GM12873 (cell line): ENCODE results near the gene ARL9.

ENCODE experiments used
- TF ChIP-seq, protein P1 (sequence below): IDR thresholded peaks from 2 replicates; pipeline ENCODE4 v1.5.1; 2012; ENCODE audit warnings: low read depth, mild to moderate bottlenecking, moderate library complexity, low read length, control low read depth; ENCODE audit not compliant: insufficient read depth; ENCODE audit errors: missing control alignments

ARL9 gene

DNA sequence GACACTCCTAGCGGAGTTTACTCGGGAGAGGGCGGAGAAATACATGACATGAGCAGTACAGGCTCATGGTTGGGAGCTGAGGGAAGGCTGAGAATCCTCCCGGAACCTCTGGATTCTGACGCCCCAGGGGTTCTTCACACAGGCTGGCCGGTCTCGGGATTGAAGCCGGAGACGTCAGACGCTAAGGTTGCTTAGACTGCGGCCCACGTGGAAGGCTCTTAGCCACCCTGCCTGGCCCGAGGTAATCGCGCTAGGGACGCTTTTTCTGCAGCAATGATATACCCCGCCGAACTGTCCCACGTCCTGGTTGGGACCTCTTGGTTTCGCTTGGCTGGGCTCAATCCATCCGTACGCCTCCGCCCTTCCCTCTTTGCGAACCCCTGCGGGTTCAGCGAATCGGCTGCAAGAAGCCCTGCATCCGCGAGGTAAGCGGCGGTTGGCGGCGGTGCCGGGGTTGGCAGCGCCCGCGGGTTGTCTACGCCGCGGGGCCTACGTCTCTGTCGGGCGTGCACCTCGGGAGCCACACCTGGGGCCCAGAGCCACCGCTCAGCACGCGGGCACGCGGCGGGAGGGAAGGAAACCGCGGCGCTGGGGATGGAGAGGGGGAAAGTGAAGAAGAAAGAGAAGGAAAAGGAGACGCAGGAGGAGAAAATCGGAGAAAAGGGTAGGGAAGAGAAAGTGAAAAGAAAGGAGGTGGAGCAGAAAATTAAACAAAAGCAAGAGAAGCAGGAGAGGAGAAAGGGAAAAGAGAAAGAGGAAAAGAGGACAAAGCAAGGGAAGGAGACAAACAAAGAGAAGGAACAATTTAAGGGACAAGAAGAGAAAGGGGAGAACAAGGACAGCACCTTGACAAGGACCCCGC is at the start of gene ARL9:
TSS of gene ARL9 (plus strand) at position 523 of the 862 bp plus-strand sequence. CDS start at position 595, 72 bp downstream.
- TF ChIP-seq, protein P1, sequence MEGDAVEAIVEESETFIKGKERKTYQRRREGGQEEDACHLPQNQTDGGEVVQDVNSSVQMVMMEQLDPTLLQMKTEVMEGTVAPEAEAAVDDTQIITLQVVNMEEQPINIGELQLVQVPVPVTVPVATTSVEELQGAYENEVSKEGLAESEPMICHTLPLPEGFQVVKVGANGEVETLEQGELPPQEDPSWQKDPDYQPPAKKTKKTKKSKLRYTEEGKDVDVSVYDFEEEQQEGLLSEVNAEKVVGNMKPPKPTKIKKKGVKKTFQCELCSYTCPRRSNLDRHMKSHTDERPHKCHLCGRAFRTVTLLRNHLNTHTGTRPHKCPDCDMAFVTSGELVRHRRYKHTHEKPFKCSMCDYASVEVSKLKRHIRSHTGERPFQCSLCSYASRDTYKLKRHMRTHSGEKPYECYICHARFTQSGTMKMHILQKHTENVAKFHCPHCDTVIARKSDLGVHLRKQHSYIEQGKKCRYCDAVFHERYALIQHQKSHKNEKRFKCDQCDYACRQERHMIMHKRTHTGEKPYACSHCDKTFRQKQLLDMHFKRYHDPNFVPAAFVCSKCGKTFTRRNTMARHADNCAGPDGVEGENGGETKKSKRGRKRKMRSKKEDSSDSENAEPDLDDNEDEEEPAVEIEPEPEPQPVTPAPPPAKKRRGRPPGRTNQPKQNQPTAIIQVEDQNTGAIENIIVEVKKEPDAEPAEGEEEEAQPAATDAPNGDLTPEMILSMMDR, result no peak

DNA sequence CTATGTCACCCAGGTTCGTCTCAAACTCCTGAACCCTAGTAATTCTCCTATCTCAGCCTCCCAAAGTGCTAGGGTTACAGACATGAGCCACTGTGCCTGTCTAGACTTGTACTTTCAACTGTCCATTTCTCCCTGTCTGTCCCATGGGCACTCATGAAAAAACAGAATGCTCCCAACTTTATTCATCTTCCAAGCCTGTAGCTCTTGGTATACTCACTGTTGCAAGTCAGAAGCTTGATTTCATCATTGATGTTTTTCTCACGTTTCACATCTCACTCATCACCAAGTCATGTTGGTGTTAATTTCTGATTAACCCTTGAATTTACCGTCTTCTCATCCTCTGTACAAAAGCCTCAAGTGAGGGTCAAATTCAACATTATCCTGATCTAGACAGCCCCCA is 45.5 kb upstream of the ARL9 start:
- TF ChIP-seq, protein P1, result no peak

GRCh38 chr4:56462157-56462556 is 43.4 kb upstream of the ARL9 start:
- TF ChIP-seq, protein P1, result no peak

- TF ChIP-seq, protein P1, result no peak
Observed at GRCh38 chr4:56463711-56464110, 41.9 kb upstream of the ARL9 start.

DNA sequence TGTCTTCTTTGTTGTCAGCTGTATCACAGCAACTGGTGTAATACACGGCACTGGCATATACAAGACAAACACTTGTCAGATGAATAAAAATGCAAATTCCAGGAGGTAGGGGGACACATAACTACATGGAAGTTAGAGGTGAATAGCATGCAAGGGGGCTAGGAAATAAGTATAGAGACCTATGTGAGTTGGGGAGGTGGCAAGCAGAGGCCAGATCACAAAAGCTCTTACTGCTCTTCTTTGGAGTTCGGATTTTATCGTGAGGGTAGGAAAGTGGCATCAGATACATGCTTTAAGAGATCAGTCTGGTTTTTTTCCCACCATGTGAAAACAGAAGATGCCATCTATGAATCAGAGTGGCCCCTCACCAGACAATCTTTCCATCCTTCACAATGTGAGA is 41.0 kb upstream of the ARL9 start:
- TF ChIP-seq, protein P1, result no peak

DNA sequence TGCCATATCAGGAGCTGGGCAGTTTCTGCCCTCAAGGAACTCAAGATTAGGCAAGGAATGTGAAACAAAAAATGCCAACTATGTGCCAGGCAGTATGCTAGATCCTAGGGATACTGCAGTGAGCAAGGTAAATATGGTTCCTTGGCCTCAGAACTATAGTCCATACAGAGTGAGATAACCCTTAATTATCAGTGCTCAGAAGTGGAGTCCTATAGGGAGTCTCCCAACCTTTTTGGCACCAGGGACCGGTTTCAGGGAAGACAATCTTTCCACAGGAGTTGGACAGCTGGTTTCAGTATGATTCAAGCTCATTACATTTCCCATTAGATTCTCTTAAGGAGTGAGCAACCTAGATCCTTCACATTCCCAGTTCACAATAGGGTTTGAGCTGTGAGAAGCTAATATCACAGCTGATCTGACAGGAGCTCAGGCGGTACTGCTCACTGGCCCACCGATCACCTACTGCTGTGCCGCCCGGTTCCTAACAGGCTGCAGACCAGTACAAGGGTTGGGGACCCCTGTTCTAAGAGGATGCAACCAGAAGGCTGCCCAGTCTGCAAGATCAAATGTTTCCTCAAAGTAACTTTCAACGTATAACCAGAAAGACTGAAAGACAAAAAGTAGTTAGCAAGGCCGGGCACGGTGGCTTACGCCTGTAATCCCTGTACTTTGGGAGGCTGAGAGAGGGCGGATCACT is 39.8 kb upstream of the ARL9 start:
- TF ChIP-seq, protein P1, result no peak

DNA sequence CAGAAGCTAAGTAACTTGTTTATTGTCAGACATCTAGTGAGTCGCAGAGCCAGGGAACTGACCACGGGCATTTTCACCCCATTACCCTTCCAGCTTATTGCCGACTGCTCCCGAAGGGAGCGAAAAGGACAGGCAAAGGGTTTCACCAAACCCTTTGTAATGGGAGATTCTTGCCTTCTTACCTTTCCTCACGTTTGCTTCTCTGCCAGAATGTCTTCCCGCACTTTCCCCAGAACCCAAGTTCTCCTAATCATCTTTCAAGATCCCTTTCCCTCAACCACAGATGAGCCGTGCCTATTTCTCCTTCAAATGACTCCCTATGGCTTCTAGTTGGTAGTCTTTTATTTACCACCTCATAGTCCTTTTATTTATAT is 38.7 kb upstream of the ARL9 start:
- TF ChIP-seq, protein P1, result no peak
